PC-9 (cell line): ENCODE measurements around the gene UXT. TPM values are rescaled to one million over a fixed set of nuclear protein-coding genes. Genes with fewer than 3 reads are reported as not detected.

Source experiments
- BruUV-seq: library from RNA; stranded (reverse); fragments of 400-500 nt; replicated peaks from 2 replicates; lab custom pipeline; 2021; lab: Mats Ljungman, UMichigan
- CTCF ChIA-PET: fragments of 300-600 bp; sonication (Branson Sonifier 250); formaldehyde crosslinking; loops from one replicate; lab custom pipeline; 2022; ENCODE audit warnings: antibody characterized with exemption; lab: Charles Lee
- POLR2A ChIA-PET: fragments of 300-600 bp; sonication (Branson Sonifier 250); formaldehyde crosslinking; loops from one replicate; lab custom pipeline; 2022; ENCODE audit warnings: antibody characterized with exemption; ENCODE audit not compliant: unreplicated experiment; lab: Charles Lee
- DNase-seq, 2 experiments: peaks; one replicate each; pipeline versions ENCODE4 v3.0.0 to v3.0.0-alpha.2; 2015 to 2022; ENCODE audit warnings: mixed read lengths in 1 of 2
- H2AFZ ChIP-seq: fragments of 200-600 bp; sonication (generic); 2 replicates; pipeline ENCODE4 v1.8.1; 2017; ENCODE audit warnings: antibody characterized with exemption
- H3F3A ChIP-seq: fragments of 200-600 bp; sonication (generic); 2 replicates; pipeline ENCODE4 v1.8.1; 2017; ENCODE audit warnings: antibody characterized with exemption, mild to moderate bottlenecking, low read depth; ENCODE audit not compliant: insufficient read depth
- H3K27ac ChIP-seq: fragments of 200-600 bp; sonication (generic); 2 replicates; pipeline ENCODE4 v1.6.1; 2016; ENCODE audit warnings: mixed run types
- H3K27me3 ChIP-seq: fragments of 200-600 bp; sonication (generic); 2 replicates; pipeline ENCODE4 v1.6.1; 2016; ENCODE audit warnings: low read depth, mixed run types; ENCODE audit not compliant: insufficient read depth
- H3K36me3 ChIP-seq: fragments of 200-600 bp; sonication (generic); 2 replicates; pipeline ENCODE4 v1.6.1; 2016; ENCODE audit warnings: low read depth, mixed run types
- H3K4me1 ChIP-seq: fragments of 200-600 bp; sonication (generic); replicated peaks from 2 replicates; pipeline ENCODE4 v1.6.1; 2016; ENCODE audit warnings: mixed run types; ENCODE audit not compliant: insufficient read depth
- H3K4me2 ChIP-seq: fragments of 200-600 bp; sonication (generic); 2 replicates; pipeline ENCODE4 v1.6.1; 2017; ENCODE audit warnings: mixed run types
- H3K4me3 ChIP-seq: fragments of 200-600 bp; sonication (generic); 2 replicates; pipeline ENCODE4 v1.6.1; 2016; ENCODE audit warnings: mixed run types
- H3K79me2 ChIP-seq: fragments of 200-600 bp; sonication (generic); 2 replicates; pipeline ENCODE4 v1.6.1; 2017; ENCODE audit warnings: low read depth, mixed run types
- H3K9me2 ChIP-seq: fragments of 200-600 bp; sonication (generic); 2 replicates; pipeline ENCODE4 v1.8.1; 2017; ENCODE audit warnings: mild to moderate bottlenecking; ENCODE audit not compliant: insufficient read depth
- H3K9me3 ChIP-seq: fragments of 200-600 bp; sonication (generic); 2 replicates; pipeline ENCODE4 v1.8.1; 2016; ENCODE audit warnings: low read depth; ENCODE audit not compliant: insufficient read depth
- H4K20me1 ChIP-seq: fragments of 200-600 bp; sonication (generic); 2 replicates; pipeline ENCODE4 v1.8.1; 2017; ENCODE audit not compliant: insufficient read depth
- EZH2 ChIP-seq: fragments of 200-600 bp; sonication (generic); IDR thresholded peaks from 2 replicates; pipeline ENCODE4 v1.8.0; 2017; ENCODE audit warnings: antibody characterized with exemption, low read depth
- intact Hi-C: fragments of 100-400 bp; cut with micrococcal nuclease; formaldehyde crosslinking; loops from one replicate; pipeline ENCODE4 v1.10.0; 2022; ENCODE audit not compliant: unreplicated experiment
- total RNA-seq: library from RNA; stranded (reverse); gene quantifications from 2 replicates; pipeline ENCODE4 v1.2.3, GENCODE V29; 2021
- TF ChIP-seq, protein P1 (sequence below): fragments of 200-600 bp; sonication (generic); conservative IDR thresholded peaks from 2 replicates; pipeline ENCODE4 v1.6.1; 2017; ENCODE audit warnings: mixed run types, antibody characterized with exemption, mild to moderate bottlenecking, moderate library complexity

Gene UXT
- total RNA-seq, 1 experiment from 2014 or later = 53.8 TPM

DNA sequence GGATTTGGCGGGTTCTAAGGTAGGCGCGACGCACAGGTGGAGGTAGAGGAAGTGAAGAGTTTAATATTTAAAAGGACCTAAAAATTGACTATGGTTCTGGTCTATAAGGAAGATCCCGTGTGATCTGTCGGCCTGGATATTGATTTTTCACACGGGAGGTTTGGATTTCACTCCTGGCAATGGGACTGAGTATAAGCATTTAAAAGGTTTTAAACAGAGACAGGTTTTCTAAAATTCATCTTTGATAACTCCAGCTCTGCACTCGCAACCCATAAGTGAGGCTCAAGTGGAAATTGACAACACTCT is 394 bp upstream of the UXT start:
- POLR2A ChIA-PET = no interaction called here
- no peaks in the 10 kb centered on the region for H3K36me3 ChIP-seq
- peaks cover 7% of the 10 kb centered on the region; the same call in 1 of the 2 replicates for H3K79me2 ChIP-seq
- TF ChIP-seq, protein P1, sequence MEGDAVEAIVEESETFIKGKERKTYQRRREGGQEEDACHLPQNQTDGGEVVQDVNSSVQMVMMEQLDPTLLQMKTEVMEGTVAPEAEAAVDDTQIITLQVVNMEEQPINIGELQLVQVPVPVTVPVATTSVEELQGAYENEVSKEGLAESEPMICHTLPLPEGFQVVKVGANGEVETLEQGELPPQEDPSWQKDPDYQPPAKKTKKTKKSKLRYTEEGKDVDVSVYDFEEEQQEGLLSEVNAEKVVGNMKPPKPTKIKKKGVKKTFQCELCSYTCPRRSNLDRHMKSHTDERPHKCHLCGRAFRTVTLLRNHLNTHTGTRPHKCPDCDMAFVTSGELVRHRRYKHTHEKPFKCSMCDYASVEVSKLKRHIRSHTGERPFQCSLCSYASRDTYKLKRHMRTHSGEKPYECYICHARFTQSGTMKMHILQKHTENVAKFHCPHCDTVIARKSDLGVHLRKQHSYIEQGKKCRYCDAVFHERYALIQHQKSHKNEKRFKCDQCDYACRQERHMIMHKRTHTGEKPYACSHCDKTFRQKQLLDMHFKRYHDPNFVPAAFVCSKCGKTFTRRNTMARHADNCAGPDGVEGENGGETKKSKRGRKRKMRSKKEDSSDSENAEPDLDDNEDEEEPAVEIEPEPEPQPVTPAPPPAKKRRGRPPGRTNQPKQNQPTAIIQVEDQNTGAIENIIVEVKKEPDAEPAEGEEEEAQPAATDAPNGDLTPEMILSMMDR = no peak
- TF ChIP-seq EZH2 = no peak
- H3K9me3 ChIP-seq = no peaks in the 10 kb centered on the region
- H3K9me2 ChIP-seq = no peaks in the 10 kb centered on the region
- peak overlapping the region; percentile 62; the same call in 1 of the 2 replicates for H3K4me3 ChIP-seq
- TSS peak; percentile 62 for BruUV-seq
- intact Hi-C loops = loop anchor here (2.0 to 10.0 kb wide), 2 partner anchors 99 to 465 kb away; partner anchors contain the start of genes ARAF and UBA1
- no peaks in the 10 kb centered on the region for H3K27me3 ChIP-seq
- CTCF ChIA-PET = no interaction called here
- H3K4me1 ChIP-seq = no peaks in the 10 kb centered on the region
- peak overlapping the region; percentile 53 for H3K4me2 ChIP-seq
- no peak overlapping the region; the same call in 1 of the 2 replicates for H2AFZ ChIP-seq
- no peaks in the 10 kb centered on the region for H4K20me1 ChIP-seq
- H3K27ac ChIP-seq = peak overlapping the region; percentile 93
- DNase-seq = no peak
- H3F3A ChIP-seq = no peaks in the 10 kb centered on the region

DNA sequence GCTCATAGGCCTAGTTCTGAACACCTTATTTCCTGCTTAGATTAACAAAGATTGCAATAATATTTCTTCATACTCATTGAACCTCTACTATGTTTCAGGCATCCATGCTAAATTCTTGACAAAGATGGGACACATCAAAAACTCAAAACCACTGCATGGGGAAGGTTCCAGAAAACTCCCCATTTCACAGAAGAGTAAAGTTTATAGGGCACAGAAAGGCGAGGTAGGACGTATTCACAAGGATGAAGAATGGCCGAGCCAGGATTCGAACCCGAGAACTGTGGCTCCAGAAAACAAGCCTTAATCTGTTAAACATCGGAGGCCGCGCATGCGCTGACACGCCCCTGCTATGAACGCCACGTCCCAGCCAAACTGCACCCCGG is 688 bp downstream of the UXT start:
- Histone ChIP-seq H3K27me3 (no peaks in the 10 kb centered on the region), H3K79me2 (peaks cover 7% of the 10 kb centered on the region; the same call in 1 of the 2 replicates), H3K4me3 (peak overlapping the region; percentile 62; the same call in 1 of the 2 replicates), H2AFZ (0 out of 2 replicates have a peak overlapping the region, but pooled peaks have one; percentile 48), H4K20me1 (no peaks in the 10 kb centered on the region), H3F3A (no peaks in the 10 kb centered on the region), H3K9me3 (no peaks in the 10 kb centered on the region), H3K27ac (peak overlapping the region; percentile 93; the same call in 1 of the 2 replicates), H3K9me2 (no peaks in the 10 kb centered on the region), H3K36me3 (no peaks in the 10 kb centered on the region), H3K4me2 (peak overlapping the region; percentile 69), H3K4me1 (no peaks in the 10 kb centered on the region)
- DNase-seq = no peak
- TF ChIP-seq, protein P1 = no peak
- TF ChIP-seq EZH2 = no peak
- BruUV-seq = no TSS peak
- ChIA-PET CTCF (no interaction called here), POLR2A (no interaction called here)
- intact Hi-C loops = loop anchor here (1.0 to 10.0 kb wide), 3 partner anchors 8 to 463 kb away; partner anchors contain the start of genes ARAF, ELK1 and UBA1

DNA sequence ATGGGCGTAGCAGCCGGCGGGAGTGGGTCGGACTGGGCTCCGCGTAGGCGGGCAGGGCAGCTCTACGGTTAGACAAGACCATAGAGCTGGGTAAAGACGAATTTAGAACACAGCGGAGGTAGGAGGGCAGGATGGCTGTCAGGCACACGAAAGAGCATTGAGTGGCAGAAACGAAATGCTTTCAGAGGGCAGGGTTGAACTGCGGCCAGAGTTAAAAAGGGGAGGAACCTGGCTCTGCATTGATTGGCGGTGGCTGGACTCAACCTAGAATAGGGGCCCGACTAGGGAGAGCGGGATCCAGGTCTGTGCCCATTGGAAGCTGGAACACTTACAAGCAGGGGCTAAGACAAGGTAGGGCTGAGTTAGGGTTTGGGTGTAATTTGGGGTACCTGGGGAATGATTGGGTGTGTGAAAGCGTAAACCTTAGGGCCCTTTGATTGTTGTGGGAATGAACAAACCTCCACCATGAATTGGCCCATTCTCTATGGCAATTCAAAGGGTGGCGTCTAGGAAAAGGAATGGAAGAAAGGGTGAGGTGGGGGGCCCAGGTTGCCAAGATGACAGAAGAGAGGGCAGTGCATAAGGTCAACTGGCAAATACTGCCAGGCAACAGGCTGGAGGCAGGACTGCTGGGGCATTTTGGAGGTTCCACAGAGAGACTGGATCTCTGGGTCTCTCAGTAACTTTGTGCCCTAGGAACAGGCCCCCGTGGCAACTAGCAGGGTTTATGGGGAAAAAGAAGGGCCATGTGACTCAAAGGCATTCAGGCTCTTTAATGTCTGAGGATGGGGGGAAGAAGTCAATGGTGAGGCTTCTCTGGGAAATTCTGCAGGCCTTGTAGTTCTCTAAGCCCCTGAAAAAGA is 7.7 kb downstream of the UXT start:
- no peak for DNase-seq
- no peaks in the 10 kb centered on the region for H3K9me2 ChIP-seq
- H3K4me3 ChIP-seq = peak overlapping the region; percentile 48; the same call in 1 of the 2 replicates
- no peak overlapping the region for H2AFZ ChIP-seq
- no peaks in the 10 kb centered on the region for H3K4me1 ChIP-seq
- 0 out of 2 replicates have a peak, but pooled peaks cover 6% of the 10 kb centered on the region for H3K79me2 ChIP-seq
- intact Hi-C loops = loop anchor here (2.0 to 10.0 kb wide), 2 partner anchors 90 to 456 kb away; partner anchors contain the start of genes ARAF and UBA1
- no peaks in the 10 kb centered on the region for H3K9me3 ChIP-seq
- no peak for TF ChIP-seq EZH2
- TF ChIP-seq, protein P1 = no peak
- no peaks in the 10 kb centered on the region for H3K27me3 ChIP-seq
- no peaks in the 10 kb centered on the region for H3K36me3 ChIP-seq
- H3K4me2 ChIP-seq = peak overlapping the region; percentile 70
- H4K20me1 ChIP-seq = no peaks in the 10 kb centered on the region
- H3K27ac ChIP-seq = no peak overlapping the region
- CTCF ChIA-PET = no interaction called here
- POLR2A ChIA-PET = interaction anchor here (0.6 kb wide), 1 partner anchor 59 kb away, joined by 8 read pairs; no protein-coding TSS in a partner anchor
- H3F3A ChIP-seq = no peaks in the 10 kb centered on the region
- BruUV-seq = TSS peak; percentile 34
